Heart left ventricle (tissue), 13 donors: ENCODE data around the gene DDX3X.
"Not testable (repeated sequence)": the region's sequence is repeated elsewhere in the genome, so short reads cannot be mapped to it uniquely, and the experiment has no call there.

ENCODE experiments used
- POLR2A ChIP-seq, 2 donors: fragments of 450-650 bp; IDR thresholded peaks; one replicate each; pipeline ENCODE4 v1.6.1; 2017; ENCODE audit warnings: antibody characterized with exemption in 2 of 2, mild to moderate bottlenecking in 2 of 2, moderate library complexity in 2 of 2
- TF ChIP-seq, protein P1 (sequence below), 12 donors: fragments of 200-600 bp; sonication (generic) in 4 of 12; IDR thresholded peaks; one replicate each; pipeline versions ENCODE4 v1.5.0 to v1.8.0; 2018 to 2022; ENCODE audit warnings: antibody characterized with exemption in 12 of 12, mild to moderate bottlenecking in 5 of 12
- donor health status: ischemic (EF 13 %, LVEDD 7.1; RV severe dilation, severe dysfunction).
- donor health status: DM: no; HTN: yes; CAD: no.
- donor health status: DM: no; HTN: no; CAD: no.
- donor health status: ischemic (EF 25% LVEDD 6.9; RV normal size, moderate dysfunction).
- donor health status: ischemic (EF 25% LVEDD 5.7; RV mildly dilated, moderate dysfunction).
- donor health status: ischemic (EF 35%, LVEDD 5.7; RV mildly dilated, moderate dysfunction).
- donor health status: nonischemic (EF 11% LVEDD 7.7; RV severe dilation, severe dysfunction).
- donor health status: DM: yes; HTN: yes; CAD: no.
- donor health status: PGD.
- donor health status: ischemic (EF 29% LVEDD 5.4; RV normal size, mild dysfunction).
- donor health status: nonischemic (EF 23%, LVEDD 6.1; RV moderate dilation, normal function).

DNA sequence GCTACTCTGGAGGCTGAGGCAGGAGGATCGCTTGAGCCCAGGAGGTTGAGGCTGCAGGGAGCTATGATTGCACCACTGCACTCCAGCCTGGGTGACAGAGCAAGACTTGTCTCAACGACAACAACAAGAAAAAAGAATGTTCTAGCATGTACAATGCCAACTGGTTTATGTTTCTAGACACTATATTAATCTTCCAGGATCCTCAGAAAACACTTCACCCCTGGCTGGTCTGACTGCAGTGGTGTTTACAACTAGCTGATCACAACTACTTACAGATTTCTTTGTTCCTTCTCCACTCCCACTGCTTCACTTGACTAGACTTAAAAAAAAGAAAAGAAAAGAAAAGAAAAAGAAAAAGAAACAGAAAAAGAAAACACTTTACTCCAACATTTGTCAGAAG lies 17.7 kb upstream of the DDX3X start:
- TF ChIP-seq, protein P1, sequence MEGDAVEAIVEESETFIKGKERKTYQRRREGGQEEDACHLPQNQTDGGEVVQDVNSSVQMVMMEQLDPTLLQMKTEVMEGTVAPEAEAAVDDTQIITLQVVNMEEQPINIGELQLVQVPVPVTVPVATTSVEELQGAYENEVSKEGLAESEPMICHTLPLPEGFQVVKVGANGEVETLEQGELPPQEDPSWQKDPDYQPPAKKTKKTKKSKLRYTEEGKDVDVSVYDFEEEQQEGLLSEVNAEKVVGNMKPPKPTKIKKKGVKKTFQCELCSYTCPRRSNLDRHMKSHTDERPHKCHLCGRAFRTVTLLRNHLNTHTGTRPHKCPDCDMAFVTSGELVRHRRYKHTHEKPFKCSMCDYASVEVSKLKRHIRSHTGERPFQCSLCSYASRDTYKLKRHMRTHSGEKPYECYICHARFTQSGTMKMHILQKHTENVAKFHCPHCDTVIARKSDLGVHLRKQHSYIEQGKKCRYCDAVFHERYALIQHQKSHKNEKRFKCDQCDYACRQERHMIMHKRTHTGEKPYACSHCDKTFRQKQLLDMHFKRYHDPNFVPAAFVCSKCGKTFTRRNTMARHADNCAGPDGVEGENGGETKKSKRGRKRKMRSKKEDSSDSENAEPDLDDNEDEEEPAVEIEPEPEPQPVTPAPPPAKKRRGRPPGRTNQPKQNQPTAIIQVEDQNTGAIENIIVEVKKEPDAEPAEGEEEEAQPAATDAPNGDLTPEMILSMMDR (IDR thresholded peaks at IDR 0.05) = not testable (repeated sequence)
- TF ChIP-seq POLR2A (IDR thresholded peaks at IDR 0.05) = not testable (repeated sequence)
